Endothelial cell of umbilical vein (primary cell): ENCODE measurements around the gene TRIM27. TPM values are rescaled to one million over a fixed set of nuclear protein-coding genes. Genes with fewer than 3 reads are reported as not detected.

ENCODE experiments used
- BruUV-seq: library from RNA; stranded (reverse); fragments of 400-500 nt; replicated peaks from 2 replicates; lab custom pipeline; 2021; lab: Mats Ljungman, UMichigan
- CTCF ChIA-PET: fragments of 300-600, 350-600 bp; sonication (Branson Sonifier 250); formaldehyde crosslinking; loops from one replicate; lab custom pipeline; 2021; ENCODE audit warnings: antibody characterized with exemption, inconsistent platforms; lab: Charles Lee
- POLR2A ChIA-PET: fragments of 300-600, 350-600 bp; sonication (Branson Sonifier 250); formaldehyde crosslinking; loops from one replicate; lab custom pipeline; 2021; ENCODE audit warnings: antibody characterized with exemption, inconsistent platforms; lab: Charles Lee
- DNase-seq: peaks from one replicate; pipeline ENCODE4 v3.0.0-alpha.2; 2011; ENCODE audit warnings: low read depth, low spot score
- FAIRE-seq: peaks from 2 replicates; lab custom pipeline; 2011; peaks lifted over from hg19 to GRCh38; lab: Jason Lieb, UNC
- H2AFZ ChIP-seq: 2 replicates; pipeline ENCODE4 v1.6.0; 2012; ENCODE audit warnings: low read depth, low read length, control low read depth, inconsistent platforms
- H3K27ac ChIP-seq: 2 replicates; pipeline ENCODE4 v1.5.1; 2011; ENCODE audit warnings: low read depth, mild to moderate bottlenecking, control low read depth, low read length, moderate library complexity; ENCODE audit not compliant: insufficient read depth
- H3K27me3 ChIP-seq, 2 experiments: 2 replicates each; pipeline versions ENCODE4 v1.6.0 to v1.6.1; 2011; ENCODE audit warnings: low read length in 2 of 2, mixed read lengths in 1 of 2; ENCODE audit not compliant: control insufficient read depth in 2 of 2, insufficient read depth in 2 of 2
- H3K36me3 ChIP-seq, 2 experiments: 2 replicates in 1 of 2; 3 replicates in 1 of 2; pipeline ENCODE4 v1.5.1; 2011; ENCODE audit warnings: low read length in 2 of 2, mild to moderate bottlenecking in 1 of 2, moderate library complexity in 1 of 2; ENCODE audit not compliant: control insufficient read depth in 2 of 2, insufficient read depth in 2 of 2; ENCODE audit errors: extremely low read depth in 1 of 2
- H3K4me1 ChIP-seq: 3 replicates; pipeline ENCODE4 v1.5.1; 2011; ENCODE audit warnings: mild to moderate bottlenecking, low read length; ENCODE audit not compliant: control insufficient read depth, insufficient read depth; ENCODE audit errors: extremely low read depth
- H3K4me2 ChIP-seq: 2 replicates; pipeline ENCODE4 v1.6.1; 2011; ENCODE audit warnings: low read length, control low read depth, mixed read lengths; ENCODE audit not compliant: insufficient read depth
- H3K4me3 ChIP-seq, 3 experiments: fragments of 200-600 bp in 1 of 3; sonication (generic), shearing (Covaris generic) in 1 of 3; replicated peaks in 1 of 3; 2 replicates each; pipeline ENCODE4 v1.5.1; 2011 to 2016; ENCODE audit warnings: control low read depth in 3 of 3, low read length in 3 of 3, mild to moderate bottlenecking in 2 of 3, inconsistent platforms in 1 of 3, low read depth in 1 of 3, moderate library complexity in 1 of 3; ENCODE audit not compliant: insufficient read depth in 1 of 3
- H3K79me2 ChIP-seq: 2 replicates; pipeline ENCODE4 v1.6.0; 2012; ENCODE audit warnings: low read length, inconsistent platforms; ENCODE audit not compliant: control insufficient read depth, insufficient read depth
- H3K9ac ChIP-seq: replicated peaks from 2 replicates; pipeline ENCODE3; 2011; ENCODE audit warnings: low read length, control low read depth; ENCODE audit not compliant: insufficient read depth; ENCODE audit errors: extremely low read depth
- H3K9me1 ChIP-seq: replicated peaks from 3 replicates; pipeline ENCODE4 v1.6.0; 2011; ENCODE audit warnings: mild to moderate bottlenecking, low read length; ENCODE audit not compliant: control insufficient read depth, insufficient read depth; ENCODE audit errors: extremely low read depth
- H3K9me3 ChIP-seq: replicated peaks from 2 replicates; pipeline ENCODE4 v1.5.1; 2012; ENCODE audit warnings: low read length, inconsistent platforms; ENCODE audit not compliant: control insufficient read depth, insufficient read depth
- H4K20me1 ChIP-seq: replicated peaks from 2 replicates; pipeline ENCODE3; 2011; ENCODE audit warnings: mild to moderate bottlenecking, low read length; ENCODE audit not compliant: control insufficient read depth, insufficient read depth; ENCODE audit errors: extremely low read depth
- CTCF ChIP-seq, 2 donors: IDR thresholded peaks; 1 replicate in 1 of 2; 2 replicates in 1 of 2; pipeline ENCODE4 v1.5.1; 2011; ENCODE audit warnings: low read length in 2 of 2, mild to moderate bottlenecking in 2 of 2, moderate library complexity in 2 of 2, control low read depth in 1 of 2, inconsistent platforms in 1 of 2, low read depth in 1 of 2; ENCODE audit not compliant: insufficient read depth in 1 of 2; ENCODE audit errors: extremely low read depth in 1 of 2
- EZH2 ChIP-seq: IDR thresholded peaks from 2 replicates; pipeline ENCODE4 v1.6.1; 2012; ENCODE audit warnings: borderline replicate concordance, low read depth, mild to moderate bottlenecking, moderate library complexity, low read length, inconsistent platforms; ENCODE audit not compliant: severe bottlenecking
- FOS ChIP-seq: IDR thresholded peaks from 2 replicates; pipeline ENCODE4 v1.6.1; 2011; ENCODE audit warnings: mild to moderate bottlenecking, low read length, moderate library complexity, borderline replicate concordance; ENCODE audit not compliant: insufficient read depth
- GATA2 ChIP-seq: IDR thresholded peaks from 2 replicates; pipeline ENCODE4 v1.7.0; 2011; ENCODE audit warnings: low read depth, mild to moderate bottlenecking, moderate library complexity, mixed read lengths, low read length; ENCODE audit not compliant: insufficient read length, insufficient read depth
- JUN ChIP-seq: IDR thresholded peaks from 2 replicates; pipeline ENCODE4 v1.6.1; 2011; ENCODE audit warnings: borderline replicate concordance, low read depth; ENCODE audit not compliant: insufficient read length, insufficient read depth
- MAX ChIP-seq: IDR thresholded peaks from 2 replicates; pipeline ENCODE4 v1.6.1; 2011; ENCODE audit not compliant: insufficient read depth, insufficient read length
- MYC ChIP-seq: IDR thresholded peaks from one replicate; pipeline ENCODE4 v1.6.1; 2011; ENCODE audit warnings: mild to moderate bottlenecking, low read depth, low read length
- POLR2A ChIP-seq: IDR thresholded peaks from 2 replicates; pipeline ENCODE4 v1.6.1; 2012; ENCODE audit warnings: low read depth, mild to moderate bottlenecking, control low read depth, low read length
- POLR2AphosphoS5 ChIP-seq: IDR thresholded peaks from 2 replicates; pipeline ENCODE4 v1.6.1; 2012; ENCODE audit warnings: low read depth, mild to moderate bottlenecking, control low read depth, low read length, moderate library complexity; ENCODE audit not compliant: insufficient read depth
- dilution Hi-C: fragments of 300-500 bp; cut with MboI; formaldehyde crosslinking; loops from one replicate; pipeline ENCODE4 v1.15.0; 2019; ENCODE audit warnings: low sequenced_read_pairs; ENCODE audit not compliant: extremely low pct_ligation_motif_present
- intact Hi-C: fragments of 100-400 bp; cut with micrococcal nuclease; formaldehyde crosslinking; loops from one replicate; pipeline ENCODE4 v1.10.0; 2022
- polyA plus RNA-seq, 4 experiments: library from polyadenylated mRNA; depleted of rRNA in 3 of 4; stranded (reverse) in 3 of 4; unstranded in 1 of 4; fragments of >200 nt; gene quantifications; 2 replicates each; pipeline versions ENCODE4 v1.2.1 to v1.2.3, GENCODE V29; 2011 to 2012; ENCODE audit warnings: missing spikeins in 1 of 4
- total RNA-seq: library from RNA; stranded (reverse); gene quantifications from 2 replicates; pipeline ENCODE4 v1.2.3, GENCODE V29; 2021

The TRIM27 gene
- total and polyA plus RNA-seq, 2 donors (not counting 3 experiments of a cell fraction or from before 2014, with no cell fraction given): 67.1 to 69.2 TPM

- Histone ChIP-seq H3K4me3 (no peak overlapping the region), H3K4me1 (no peaks in the 10 kb centered on the region), H3K27me3 (peaks cover 17% of the 10 kb centered on the region in 2 experiments), H3K9me1 (no peaks in the 10 kb centered on the region), H3K79me2 (no peaks in the 10 kb centered on the region), H4K20me1 (no peaks in the 10 kb centered on the region), H2AFZ (no peak overlapping the region), H3K27ac (no peak overlapping the region), H3K9me3 (no peaks in the 10 kb centered on the region), H3K4me2 (no peak overlapping the region), H3K9ac (no peak overlapping the region), H3K36me3 (no peaks in the 10 kb centered on the region)
- TF ChIP-seq POLR2A: no peak
- FAIRE-seq (no peak), DNase-seq (no peak)
- ChIA-PET POLR2A (no interaction called here), CTCF (interaction anchor here (0.6 kb wide), 1 partner anchor 745 kb away, joined by 3 read pairs; no protein-coding TSS in a partner anchor)
- dilution Hi-C loops (no loop called here), intact Hi-C loops (no loop called here)
- no TSS peak for BruUV-seq
Observed at GRCh38 chr6:28886079-28886439, 37.7 kb downstream of the TRIM27 start.

- TF ChIP-seq CTCF (IDR thresholded peaks at IDR 0.05; ENCODE audit: extremely low read depth in 1 of 2, insufficient read depth in 1 of 2, low read depth in 1 of 2, low read length in 2 of 2): no peak
- TF ChIP-seq POLR2AphosphoS5: no peak
- no peak for TF ChIP-seq FOS
- TF ChIP-seq MAX: no peak
- no peak for TF ChIP-seq MYC
- no peak for TF ChIP-seq GATA2
- TF ChIP-seq POLR2A: no peak
- no peak for TF ChIP-seq EZH2
- TF ChIP-seq JUN: no peak
- Histone ChIP-seq H3K36me3 (no peaks in the 10 kb centered on the region), H3K27me3 (peaks cover 14 to 15% of the 10 kb centered on the region in 2 experiments), H3K4me3 (no peak overlapping the region), H3K27ac (no peak overlapping the region), H3K4me1 (peaks cover 2% of the 10 kb centered on the region), H3K9me1 (no peaks in the 10 kb centered on the region), H3K9ac (no peak overlapping the region), H3K4me2 (no peak overlapping the region), H3K79me2 (no peaks in the 10 kb centered on the region), H4K20me1 (no peaks in the 10 kb centered on the region), H3K9me3 (no peaks in the 10 kb centered on the region), H2AFZ (no peak overlapping the region)
- ChIA-PET CTCF (no interaction called here), POLR2A (interaction anchor here (0.6 kb wide), 1 partner anchor 101 kb away, joined by 4 read pairs; no protein-coding TSS in a partner anchor)
- intact Hi-C loops: no loop called here
- BruUV-seq: no TSS peak
- DNase-seq (no peak), FAIRE-seq (no peak)
- dilution Hi-C loops: no loop called here
Observed at GRCh38 chr6:28884423-28885131, 39.2 kb downstream of the TRIM27 start.
